CD4-positive, alpha-beta T cell treated with Interleukin-15 for 1 hour (primary cell): ENCODE measurements around the gene ITSN1.
"Not testable (repeated sequence)": the region's sequence is repeated elsewhere in the genome, so short reads cannot be mapped to it uniquely, and the experiment has no call there.

Source experiments
- DNase-seq: peaks from one replicate; pipeline ENCODE4 v3.0.0-alpha.2; 2020

The ITSN1 gene

DNA sequence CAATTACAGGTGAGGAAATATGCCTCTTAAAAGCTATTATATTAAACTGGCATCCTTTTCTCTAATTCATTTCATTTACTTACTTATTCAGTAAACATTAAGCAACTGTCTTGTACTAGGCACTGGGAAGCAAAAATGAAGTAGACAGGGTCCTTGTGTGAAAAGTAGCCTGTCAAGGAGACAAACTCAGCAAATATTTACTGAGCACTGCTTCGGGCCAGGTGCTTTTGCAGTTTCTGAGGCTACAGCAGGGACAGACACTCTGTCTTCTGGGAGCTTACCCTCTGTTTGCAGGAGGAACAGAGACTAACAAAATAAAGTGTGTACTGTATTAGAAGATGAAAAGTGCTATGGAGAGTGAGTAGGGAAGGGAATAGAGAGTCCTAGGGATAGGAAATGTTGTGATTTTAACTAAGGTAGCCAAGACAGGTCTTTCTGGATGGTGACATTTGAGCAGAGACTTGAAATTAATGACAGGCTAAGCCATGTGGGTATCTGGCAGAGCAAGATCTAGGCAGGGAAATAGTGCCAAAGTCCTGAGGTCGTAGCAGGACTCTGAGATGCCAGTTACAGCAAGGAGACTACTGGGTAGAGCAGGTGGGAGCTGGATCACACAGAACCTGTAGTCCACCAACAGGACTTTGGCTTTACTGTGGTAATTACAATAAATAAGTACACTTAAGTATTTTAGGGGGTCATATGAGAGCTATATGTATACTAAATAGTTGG is 133.0 kb downstream of the ITSN1 start:
- DNase-seq = no peak

DNA sequence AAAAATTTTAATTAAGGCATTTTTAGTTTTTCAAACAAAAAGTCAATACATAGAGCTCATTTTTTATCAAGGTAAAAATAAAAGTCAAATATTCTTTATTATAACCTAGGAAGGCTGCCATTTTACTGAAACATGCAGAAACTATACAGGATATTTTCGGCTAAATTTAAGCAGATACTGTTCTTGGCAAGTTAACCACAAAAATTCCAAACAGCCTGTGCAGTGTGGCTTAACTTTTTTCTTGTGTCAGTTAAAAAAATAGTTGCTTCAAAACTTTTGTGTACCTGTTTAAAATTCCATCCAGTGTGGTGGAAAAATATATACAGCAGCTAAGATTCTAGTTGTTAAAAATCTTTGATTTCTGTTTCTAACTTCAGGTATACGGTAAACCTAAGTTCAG is 138.3 kb downstream of the ITSN1 start:
- DNase-seq = no peak

DNA sequence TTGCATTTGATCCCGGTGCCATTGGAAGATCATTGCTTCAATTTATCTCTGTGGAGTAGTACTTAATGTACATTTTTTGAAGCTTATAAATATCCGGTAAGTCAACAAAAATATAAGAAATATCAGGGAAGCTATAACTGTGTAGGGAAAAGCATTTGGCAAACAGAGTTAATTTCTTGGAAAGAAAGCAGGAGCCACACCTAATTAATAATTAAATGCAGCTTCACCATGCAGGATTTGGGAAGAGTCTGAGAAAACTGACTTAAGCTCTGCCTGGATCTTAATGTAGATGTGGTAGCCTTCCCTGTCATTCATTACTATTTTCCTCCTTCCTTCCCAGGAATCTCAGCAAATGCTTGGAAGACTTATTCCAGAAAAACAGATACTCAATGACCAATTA is 138.8 kb downstream of the ITSN1 start:
- no peak for DNase-seq

DNA sequence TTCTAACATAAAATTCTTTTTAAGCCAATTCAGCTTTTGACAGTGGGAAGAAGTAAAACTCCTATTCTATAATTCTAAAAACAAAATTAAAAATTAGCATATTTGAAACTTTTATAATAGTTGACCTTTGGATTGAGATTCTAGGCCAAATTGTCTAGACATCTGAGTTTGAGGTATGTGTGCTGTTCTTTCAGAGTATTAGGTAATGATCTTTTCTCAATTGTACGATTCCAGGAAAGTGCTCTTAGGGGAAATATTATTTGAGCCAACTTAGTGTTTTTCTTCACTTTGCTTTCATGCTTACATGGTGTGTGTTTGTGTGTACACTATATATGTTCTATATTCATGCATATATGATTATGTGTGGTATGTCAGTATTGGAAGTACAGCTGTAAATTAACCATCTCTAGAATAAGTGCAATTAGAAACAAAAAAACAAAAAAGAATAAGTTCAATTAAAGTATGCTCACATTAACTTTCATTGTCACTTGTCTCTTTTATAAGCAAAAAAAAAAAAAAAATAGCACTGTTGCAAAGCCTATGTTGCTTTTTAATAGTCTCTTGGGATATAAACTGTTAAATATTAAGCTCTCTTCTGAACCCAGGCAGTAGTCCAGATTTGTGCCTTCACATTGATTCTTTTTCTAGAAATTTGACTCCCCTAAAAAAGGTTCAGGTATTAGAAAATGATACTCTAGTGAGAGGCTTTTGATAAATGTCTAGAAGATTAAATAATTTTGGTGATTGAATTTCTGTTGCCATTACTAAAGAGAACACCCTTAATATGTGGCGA is 141.1 kb downstream of the ITSN1 start:
- no peak for DNase-seq

DNA sequence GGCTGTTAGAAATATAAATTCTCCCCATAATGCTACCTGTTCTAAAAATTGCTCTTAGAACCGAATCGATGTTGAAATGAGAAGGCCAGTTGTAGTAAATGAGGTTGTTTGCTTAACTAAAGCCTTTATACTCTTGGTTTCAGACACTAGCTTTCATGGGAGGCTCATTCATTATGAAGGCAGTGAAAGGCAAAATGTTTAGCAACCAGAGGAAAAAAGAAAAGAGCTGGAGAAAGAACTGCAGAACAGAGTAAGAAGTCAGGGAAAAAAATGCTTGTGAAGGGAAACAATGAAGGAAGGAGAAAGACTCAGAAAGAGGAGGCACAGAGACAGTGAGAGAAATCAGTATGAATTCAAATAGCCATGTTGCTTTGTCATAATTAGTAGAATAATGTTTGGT is 145.1 kb downstream of the ITSN1 start:
- DNase-seq = no peak

DNA sequence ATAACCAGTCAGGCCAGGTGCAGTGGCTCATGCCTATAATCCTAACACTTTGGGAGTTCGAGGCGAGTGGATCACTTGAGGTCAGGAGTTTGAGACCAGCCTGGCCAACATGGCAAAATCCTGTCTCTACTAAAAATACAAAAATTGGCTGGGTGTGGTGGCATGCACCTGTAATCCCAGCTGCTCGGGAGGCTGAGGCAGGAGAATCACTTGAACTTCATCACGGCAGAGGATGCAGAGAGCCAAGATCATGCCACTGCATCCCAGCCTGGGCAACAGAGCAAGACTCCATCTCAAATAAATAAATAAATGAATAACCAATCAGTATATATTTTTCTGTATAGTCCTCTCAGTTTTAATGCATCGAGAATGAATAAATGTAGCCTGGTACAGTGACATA is 146.1 kb downstream of the ITSN1 start:
- not testable (repeated sequence) for DNase-seq

DNA sequence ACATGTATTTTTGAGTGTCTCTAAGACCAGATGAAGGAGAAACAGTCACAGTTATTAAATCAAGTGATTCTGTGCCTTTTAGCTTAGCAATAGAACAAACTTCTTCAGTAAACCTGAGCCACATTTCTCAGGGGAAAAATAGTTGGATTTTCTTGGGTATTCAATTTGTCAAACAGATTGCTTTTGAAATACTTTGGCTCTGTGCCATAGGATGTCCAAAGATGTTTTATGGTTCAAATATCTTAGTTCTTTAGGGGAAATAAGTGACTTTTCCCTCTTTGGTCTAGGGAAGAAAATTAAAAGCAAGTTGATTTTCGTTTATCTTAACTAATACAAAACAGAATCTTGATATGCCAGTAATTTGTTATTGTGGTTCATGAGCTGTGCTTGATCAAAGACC is 147.4 kb downstream of the ITSN1 start:
- DNase-seq = no peak

DNA sequence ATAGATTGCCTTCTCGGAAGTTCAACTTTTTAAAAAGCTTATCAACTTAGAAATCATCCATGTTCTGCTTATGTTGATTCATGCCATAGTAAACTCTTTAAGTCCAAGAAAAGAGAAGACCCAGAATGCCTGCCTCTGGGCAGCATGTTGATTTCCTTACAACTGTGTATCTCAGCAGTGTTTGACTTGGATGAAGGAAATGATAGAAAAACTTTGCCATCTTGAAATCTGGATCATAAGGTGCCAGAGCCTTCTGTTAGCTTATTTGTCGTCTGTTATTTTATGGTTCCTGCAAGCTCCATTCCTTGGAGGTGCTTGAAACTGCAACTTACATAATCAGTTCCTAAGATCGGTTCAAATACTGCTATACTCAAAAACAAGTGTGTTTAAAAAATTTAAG is 148.8 kb downstream of the ITSN1 start:
- DNase-seq = no peak

DNA sequence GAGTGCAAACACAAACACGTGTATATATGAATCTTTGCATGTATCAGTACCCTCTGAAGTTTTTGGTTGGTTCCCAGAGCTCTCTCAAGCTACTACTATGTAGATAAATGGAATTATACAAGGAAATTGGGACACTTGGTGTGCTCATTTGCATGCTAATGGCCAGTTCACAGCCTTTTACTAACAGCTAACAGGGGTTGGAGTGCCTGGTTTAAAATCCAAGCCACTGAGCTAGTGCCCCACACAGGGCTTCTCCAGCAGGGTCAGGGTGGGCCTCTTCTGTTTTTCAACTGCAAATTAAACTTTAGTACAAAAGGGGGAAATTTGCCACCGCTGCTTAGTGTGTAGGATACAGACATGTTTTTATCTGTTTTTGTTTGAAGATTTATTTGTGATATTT is 152.3 kb downstream of the ITSN1 start:
- no peak for DNase-seq

DNA sequence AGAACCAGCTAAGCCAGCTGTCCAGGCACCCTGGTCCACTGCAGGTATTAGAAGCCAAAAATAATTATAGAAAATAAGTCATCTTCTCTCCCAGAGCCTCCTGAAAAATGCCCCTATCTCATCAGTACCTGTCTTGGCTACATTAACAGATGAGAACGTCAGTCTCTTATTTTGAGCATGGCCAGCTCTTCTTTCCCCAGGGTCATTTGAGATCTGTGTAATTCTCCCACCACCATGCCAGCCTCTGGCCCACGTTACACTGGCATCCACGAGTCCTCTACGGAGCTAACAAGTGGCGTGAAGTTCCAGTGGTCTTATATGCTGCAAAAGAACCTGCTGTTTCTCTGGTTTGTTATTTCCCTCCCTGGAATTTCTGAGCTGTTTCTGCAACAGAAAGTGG is 155.3 kb downstream of the ITSN1 start:
- no peak for DNase-seq

DNA sequence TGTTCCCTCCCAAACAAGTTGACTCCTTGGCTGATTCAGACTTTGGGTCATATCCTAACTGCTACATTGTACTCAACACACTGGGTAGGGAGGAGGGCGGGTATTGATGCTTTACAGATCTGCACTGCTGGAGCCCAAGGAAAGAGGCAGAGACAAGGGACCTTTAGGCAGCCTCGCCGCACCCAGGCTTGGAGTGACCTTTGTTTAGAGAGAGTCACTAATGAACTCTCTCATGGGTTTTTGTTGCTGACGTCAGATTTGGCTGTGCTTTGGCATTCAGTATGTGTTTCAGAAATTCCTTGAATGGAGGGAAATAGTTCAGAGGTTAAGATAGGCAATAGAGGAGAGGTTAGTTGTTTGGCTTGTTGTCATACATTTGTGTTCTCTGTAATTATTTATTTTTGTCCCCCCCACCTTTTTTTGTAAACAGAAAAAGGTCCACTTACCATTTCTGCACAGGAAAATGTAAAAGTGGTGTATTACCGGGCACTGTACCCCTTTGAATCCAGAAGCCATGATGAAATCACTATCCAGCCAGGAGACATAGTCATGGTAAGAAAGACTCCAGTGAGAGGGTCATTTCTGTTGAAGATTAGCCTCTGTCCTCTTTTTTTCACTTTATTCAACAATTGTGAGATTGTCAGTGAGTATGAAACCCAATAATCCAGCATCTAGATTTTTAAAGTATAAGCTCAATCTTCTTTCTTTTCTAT is 157.2 kb downstream of the ITSN1 start:
- DNase-seq = no peak

DNA sequence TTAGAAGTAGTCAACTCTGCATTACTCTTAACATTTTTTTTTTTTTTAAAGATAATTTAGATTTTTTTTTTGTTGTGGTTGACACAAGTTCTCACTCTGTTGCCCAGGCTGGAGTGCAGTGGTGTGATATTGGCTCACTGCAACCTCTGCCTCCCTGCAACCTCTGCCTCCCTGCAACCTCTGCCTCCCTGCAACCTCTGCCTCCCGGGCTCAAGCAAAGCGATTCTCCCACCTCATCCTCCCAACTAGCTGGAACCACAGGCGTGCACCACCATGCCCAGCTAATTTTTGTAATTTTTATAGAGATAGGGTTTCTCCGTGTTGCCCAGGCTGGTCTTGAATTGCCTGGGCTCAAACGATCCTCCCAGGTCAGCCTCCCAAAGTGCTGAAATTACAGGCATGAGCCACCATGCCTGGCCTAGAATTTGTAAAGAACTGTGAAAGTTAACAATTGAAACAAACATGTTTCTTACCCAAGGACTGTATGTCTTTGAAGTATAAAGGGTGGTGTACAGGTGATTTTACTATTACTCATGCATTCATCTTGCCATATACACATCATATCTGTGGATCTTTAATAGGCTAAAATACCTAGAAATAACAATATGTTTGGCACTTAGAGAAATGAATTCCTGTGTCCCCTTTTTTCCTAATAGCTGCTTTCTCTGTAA is 158.6 kb downstream of the ITSN1 start:
- no peak for DNase-seq

DNA sequence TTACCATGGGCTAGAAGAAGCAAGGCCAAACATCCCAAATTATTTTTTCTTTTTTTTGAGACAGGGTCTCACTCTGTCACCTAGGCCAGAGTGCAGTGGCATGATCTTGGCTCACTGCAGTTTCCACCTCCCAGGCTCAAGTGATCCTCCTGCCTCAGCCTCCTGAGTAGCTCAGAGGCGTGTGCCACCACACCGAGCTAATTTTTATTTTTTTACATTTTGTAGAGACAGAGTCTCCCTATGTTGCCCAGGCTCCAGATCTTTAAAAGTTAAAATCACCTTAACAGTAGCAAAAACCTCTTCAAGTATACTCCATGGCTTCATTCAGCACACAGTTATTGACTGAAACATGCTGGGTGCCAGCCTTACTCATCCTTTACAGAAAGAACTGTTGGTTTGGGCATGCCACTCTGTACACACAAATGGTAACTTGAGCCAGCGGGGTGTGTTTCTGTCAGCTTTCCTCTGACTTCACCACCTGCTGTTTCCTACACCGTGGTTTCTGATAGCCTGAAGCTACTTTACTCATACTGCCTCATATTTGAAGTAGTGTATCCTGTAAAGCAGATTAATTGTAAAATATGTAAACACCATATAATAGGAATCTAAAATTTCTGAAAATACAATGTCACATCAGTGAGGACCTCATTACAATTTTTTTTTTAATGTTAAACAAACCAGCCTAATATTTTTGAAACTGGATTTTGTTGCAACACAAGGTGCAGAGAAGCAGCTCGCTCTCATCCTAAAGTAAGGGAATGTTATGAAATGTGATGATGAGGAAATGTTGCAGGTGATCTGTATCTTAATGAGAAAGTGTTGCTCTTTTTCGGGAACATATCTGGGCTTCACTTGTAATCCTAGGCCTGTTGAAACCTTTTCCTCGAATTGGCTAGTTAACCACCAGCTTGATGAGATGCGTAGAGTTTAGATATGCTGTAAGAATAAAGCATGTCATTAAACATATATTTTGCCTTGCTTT is 159.4 kb downstream of the ITSN1 start:
- no peak for DNase-seq

DNA sequence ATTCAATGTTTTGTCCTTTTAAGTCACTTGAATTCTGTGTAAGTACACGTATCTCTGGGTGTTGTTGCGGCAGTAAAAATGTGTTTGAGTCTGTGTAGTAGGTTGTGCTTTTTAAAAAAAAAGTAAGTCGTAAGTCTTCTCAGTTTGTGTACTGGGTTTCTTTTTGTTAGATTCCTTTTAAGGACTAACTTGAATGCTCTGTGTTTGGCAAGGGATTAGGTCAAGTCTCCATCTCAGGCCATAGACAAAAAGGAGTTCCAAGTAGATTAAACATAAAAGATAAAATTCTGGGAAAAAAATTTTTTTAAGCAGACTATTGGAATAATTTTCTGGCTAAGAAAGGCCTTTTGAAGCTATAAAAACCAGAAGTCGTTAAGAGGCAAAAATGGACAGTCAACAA is 160.2 kb downstream of the ITSN1 start:
- DNase-seq = no peak

DNA sequence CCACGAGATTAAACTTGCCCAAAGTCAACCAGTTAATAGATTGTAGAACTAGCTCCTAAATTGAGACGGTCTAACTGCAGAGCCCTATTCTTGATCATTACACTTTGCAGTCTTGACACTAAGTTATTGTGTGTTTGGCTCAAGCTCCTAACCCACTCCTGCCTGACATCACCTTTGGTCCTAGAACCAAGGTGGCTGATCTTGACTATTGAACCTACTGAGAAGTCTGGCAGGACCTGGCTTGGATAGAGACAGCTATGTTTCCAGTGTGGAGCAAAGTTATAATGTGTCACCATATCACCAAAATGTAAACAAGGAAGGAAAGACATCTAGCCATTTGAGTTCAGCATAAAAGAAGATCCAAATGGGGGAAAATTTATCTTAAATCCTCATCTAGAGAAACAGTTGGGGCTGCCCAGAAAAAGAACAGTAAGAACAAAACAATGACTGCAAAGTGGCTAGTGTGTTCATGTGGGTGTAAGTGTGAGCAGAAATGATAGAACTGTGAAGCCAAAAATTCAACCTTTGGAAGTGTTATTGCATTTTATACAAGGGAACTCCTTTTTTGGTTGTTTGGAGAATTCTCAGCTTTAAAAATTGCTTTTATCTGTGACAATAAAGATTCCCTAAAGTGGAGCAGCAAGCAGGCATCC is 166.5 kb downstream of the ITSN1 start:
- DNase-seq = no peak

DNA sequence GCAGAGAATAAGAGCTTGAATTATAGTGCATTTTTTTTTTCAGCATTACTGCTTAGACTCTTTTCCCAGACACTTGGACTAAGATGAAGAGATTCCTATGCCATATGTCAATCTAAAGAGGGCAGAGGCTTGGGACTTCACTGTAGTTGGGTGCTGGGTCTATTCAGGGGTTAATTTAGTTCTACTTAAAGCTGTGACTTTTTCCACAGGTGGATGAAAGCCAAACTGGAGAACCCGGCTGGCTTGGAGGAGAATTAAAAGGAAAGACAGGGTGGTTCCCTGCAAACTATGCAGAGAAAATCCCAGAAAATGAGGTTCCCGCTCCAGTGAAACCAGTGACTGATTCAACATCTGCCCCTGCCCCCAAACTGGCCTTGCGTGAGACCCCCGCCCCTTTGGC is 168.5 kb downstream of the ITSN1 start:
- DNase-seq = no peak

DNA sequence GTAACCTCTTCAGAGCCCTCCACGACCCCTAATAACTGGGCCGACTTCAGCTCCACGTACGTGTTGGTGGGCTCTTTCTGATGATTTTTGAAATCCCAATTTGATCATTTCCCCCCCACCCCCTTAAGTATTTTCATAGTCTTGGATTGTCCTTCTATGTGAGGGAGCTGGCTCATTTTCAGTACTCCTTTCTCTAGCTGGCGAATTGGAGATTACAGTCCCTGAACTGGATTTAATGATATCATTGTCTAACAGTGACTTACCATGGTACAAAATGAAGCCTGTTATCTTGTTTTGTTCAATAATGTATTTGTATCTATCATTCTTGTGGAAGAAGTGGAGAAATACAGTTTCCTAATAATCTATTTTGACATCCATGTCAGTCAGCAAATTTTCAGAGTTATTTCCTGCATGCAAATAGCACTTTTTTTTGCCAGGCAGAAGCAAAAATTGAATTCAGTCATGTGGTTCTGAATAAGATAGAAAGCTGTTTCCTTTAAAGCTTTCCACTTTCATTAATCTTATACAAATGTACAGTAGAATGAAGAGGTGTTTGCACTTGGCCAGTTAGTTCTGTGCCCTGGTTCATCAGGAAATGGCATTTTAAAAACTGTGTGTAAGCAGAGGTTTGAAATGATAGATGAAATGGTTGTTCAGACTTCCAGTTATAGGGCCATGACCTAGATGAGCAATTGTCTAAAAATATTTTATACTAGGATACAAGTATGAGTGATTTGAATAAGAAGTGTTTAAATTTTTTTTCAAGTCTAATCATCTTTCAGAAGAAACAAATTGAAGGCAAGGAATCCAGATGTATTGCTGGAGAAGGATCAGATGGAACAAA is 169.1 kb downstream of the ITSN1 start:
- DNase-seq = no peak

DNA sequence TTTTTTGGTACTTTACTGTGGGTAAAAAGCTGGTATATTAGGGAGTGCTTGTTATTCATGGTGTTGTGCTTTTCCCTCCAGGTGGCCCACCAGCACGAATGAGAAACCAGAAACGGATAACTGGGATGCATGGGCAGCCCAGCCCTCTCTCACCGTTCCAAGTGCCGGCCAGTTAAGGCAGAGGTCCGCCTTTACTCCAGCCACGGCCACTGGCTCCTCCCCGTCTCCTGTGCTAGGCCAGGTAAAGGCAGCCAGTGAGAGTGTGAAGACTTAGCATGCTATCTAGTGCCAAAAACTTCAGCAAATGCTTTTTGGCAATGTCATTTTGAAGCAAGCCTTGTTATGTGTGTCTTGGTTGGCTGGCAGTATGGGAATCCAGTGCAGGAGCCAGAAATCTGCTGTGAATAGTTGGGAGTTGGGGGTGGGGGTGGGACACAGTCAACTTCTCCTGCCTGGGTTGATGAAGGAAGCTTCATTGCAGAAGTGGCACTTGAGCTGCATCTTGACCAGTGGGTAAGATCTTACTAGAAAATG is 171.6 kb downstream of the ITSN1 start:
- DNase-seq = no peak

DNA sequence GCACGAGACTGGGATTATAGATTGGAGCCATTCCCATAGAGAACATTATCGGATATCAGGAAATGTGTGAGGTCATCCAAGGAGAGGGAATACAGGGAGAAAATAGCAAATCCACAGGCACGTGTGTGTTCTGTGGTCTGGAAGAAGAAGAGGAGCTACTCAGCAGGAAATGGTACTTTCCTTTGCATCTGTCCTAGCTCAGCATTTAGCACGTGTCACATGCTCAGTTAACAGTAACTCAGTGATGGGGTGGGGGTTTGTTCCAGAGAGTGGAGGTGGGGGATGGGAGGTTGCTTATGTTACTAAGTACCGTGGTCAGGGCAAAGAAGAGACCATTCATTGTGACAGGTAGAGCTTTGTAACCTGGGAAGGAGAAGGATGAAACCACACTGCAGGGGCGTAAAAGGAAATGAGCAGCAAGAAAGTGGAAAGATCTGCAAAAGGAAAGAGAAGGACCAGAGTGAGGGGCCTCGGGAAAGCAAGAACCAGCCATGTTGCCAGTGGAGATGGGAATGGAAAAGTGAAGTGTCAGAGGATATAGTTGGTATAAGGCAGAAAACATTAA is 172.9 kb downstream of the ITSN1 start:
- DNase-seq = no peak

DNA sequence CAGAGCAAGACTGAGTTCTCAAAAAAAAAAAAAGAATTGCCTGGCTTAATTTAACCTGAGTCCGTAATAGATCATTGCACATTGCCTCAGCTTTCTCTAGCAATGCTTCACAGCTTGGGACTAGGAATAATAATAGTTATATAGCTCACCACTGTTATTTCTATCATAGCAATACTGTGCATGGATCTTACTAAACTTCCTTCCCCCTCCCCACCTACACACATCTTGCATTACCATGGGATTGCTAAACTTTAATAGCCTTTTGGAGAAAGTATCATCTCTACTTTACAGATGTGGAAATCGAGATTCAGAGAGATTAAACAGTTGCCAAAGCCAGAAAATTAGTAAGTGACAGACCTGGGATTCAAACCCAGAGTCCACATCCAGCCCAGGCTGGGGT is 173.9 kb downstream of the ITSN1 start:
- DNase-seq = no peak
